Heart right ventricle (tissue), 16 donors: ENCODE results near the gene EEFSEC. TPM values are rescaled to one million over a fixed set of nuclear protein-coding genes. Genes with fewer than 3 reads are reported as not detected.

ENCODE experiments used
- ATAC-seq, 8 donors: fragments of 200-7000 bp; cut with Tn5 transposase; one replicate each; pipeline ENCODE4 v1.9.1; 2020; ENCODE audit warnings: mild to moderate bottlenecking in 8 of 8, moderate library complexity in 8 of 8, moderate number of reproducible peaks in 1 of 8
- DNase-seq, 2 donors: peaks; one replicate each; pipeline ENCODE4 v3.0.0-alpha.2; 2020
- H3K27ac ChIP-seq, 10 donors: fragments of 200-600 bp; sonication (generic) in 2 of 10; one replicate each; pipeline versions ENCODE4 v1.5.0 to v1.8.0; 2020 to 2022; ENCODE audit warnings: mild to moderate bottlenecking in 3 of 10
- H3K27me3 ChIP-seq, 7 donors: fragments of 200-600 bp; one replicate each; pipeline ENCODE4 v1.8.0; 2021 to 2022; ENCODE audit warnings: mild to moderate bottlenecking in 2 of 7
- H3K36me3 ChIP-seq, 9 donors: fragments of 200-600 bp; sonication (generic) in 1 of 9; one replicate each; pipeline versions ENCODE4 v1.5.0 to v1.8.0; 2020 to 2022; ENCODE audit warnings: mild to moderate bottlenecking in 2 of 9
- H3K4me1 ChIP-seq, 9 donors: fragments of 200-600 bp; sonication (generic) in 1 of 9; one replicate each; pipeline versions ENCODE4 v1.5.0 to v1.8.0; 2020 to 2022; ENCODE audit warnings: mild to moderate bottlenecking in 4 of 9
- H3K4me3 ChIP-seq, 10 donors: fragments of 200-600 bp; sonication (generic) in 2 of 10; one replicate each; pipeline versions ENCODE4 v1.5.0 to v1.8.0; 2020 to 2022; ENCODE audit warnings: mild to moderate bottlenecking in 7 of 10, moderate library complexity in 2 of 10
- H3K9me3 ChIP-seq, 11 donors: fragments of 200-600 bp in 10 of 11; sonication (generic) in 2 of 11; one replicate each; pipeline versions ENCODE4 v1.5.0 to v1.8.0; 2013 to 2022; ENCODE audit warnings: mild to moderate bottlenecking in 2 of 11, control low read depth in 1 of 11, moderate library complexity in 1 of 11
- CTCF ChIP-seq, 9 donors: fragments of 200-600 bp; sonication (generic) in 2 of 9; IDR thresholded peaks; one replicate each; pipeline versions ENCODE4 v1.5.0 to v1.8.0; 2021 to 2022; ENCODE audit warnings: antibody characterized with exemption in 9 of 9, mild to moderate bottlenecking in 5 of 9, moderate library complexity in 1 of 9
- WGBS, 2 donors: extraction: QIAGEN DNeasy Blood & Tissue Kit; methylation state at CpG; one replicate each; pipeline ENCODE4 v1.1.7; 2013; ENCODE audit warnings: inconsistent platforms in 1 of 2; 5-methylcytosine and 5-hydroxymethylcytosine counted together
- intact Hi-C, 10 donors: fragments of 100-400 bp; cut with DNase I; formaldehyde crosslinking; loops; one replicate each; pipeline versions ENCODE4 v1.11.1 to v1.14.2; 2022
- polyA plus RNA-seq, 2 donors: library from polyadenylated mRNA; stranded (reverse); fragments of 200-250 nt; gene quantifications; one replicate each; pipeline ENCODE4 v1.2.3, GENCODE V29; 2013
- total RNA-seq, 10 donors: library from RNA; stranded (reverse); fragmentation: NEBNext Ultra II Directional in 3 of 10; extraction: Animal tissue kit (Norgen Biotek cat#: 25700) in 3 of 10; gene quantifications; one replicate each; pipeline versions ENCODE4 v1.2.1 to v1.2.4, GENCODE V29; 2021 to 2023
- donor health status: Arrhythmogenic right ventricular cardiomyopathy.
- donor health status: ischemic (EF 13 %, LVEDD 7.1; RV severe dilation, severe dysfunction).
- donor health status: healthy with polysubstance abuse.
- donor health status: DM: no; HTN: yes; CAD: no.
- donor health status: DM: no; HTN: no; CAD: no.
- donor health status: ischemic (EF 25% LVEDD 6.9; RV normal size, moderate dysfunction).
- donor health status: ischemic (EF 25% LVEDD 5.7; RV mildly dilated, moderate dysfunction).
- donor health status: healthy.
- donor health status: DM: yes; HTN: yes; CAD: no.
- donor health status: Ischemic cardiomyopathy.
- donor health status: ischemic (EF 35%, LVEDD 5.7; RV mildly dilated, moderate dysfunction).
- donor health status: nonischemic (EF 11% LVEDD 7.7; RV severe dilation, severe dysfunction).
- donor health status: DM: yes; HTN: yes; CAD: no.
- donor health status: PGD.
- donor health status: ischemic (EF 29% LVEDD 5.4; RV normal size, mild dysfunction).
- donor health status: nonischemic (EF 23%, LVEDD 6.1; RV moderate dilation, normal function).

The EEFSEC gene
- total and polyA plus RNA-seq, 12 donors: 16.5 to 29.5 (median 25.0) TPM

- Histone ChIP-seq H3K27ac (no peak overlapping the region), H3K4me3 (no peak overlapping the region), H3K36me3 (peaks cover 0 to 60% (median 6%) of the 10 kb centered on the region in 9 donors), H3K9me3 (peaks cover 0 to 22% (median 15%) of the 10 kb centered on the region in 11 donors), H3K27me3 (no peaks in the 10 kb centered on the region), H3K4me1 (peaks cover 0 to 9% (median 3%) of the 10 kb centered on the region in 9 donors)
- DNase-seq (no peak), ATAC-seq (peak in 1 of 8 donors; percentile 25)
- intact Hi-C loops: no loop called here
- no peak for TF ChIP-seq CTCF (IDR thresholded peaks at IDR 0.05)
- 87 to 91% methylated on average over 6 of the region's 6 CpGs for WGBS, 2 donors
Observed at GRCh38 chr3:128263946-128264345, 110.7 kb downstream of the EEFSEC start.

- intact Hi-C loops: no loop called here
- Histone ChIP-seq H3K4me1 (peaks cover 0 to 9% (median 3%) of the 10 kb centered on the region in 9 donors), H3K27ac (no peak overlapping the region), H3K4me3 (no peak overlapping the region), H3K9me3 (no peaks in the 10 kb centered on the region), H3K36me3 (peaks cover 0 to 67% (median 9%) of the 10 kb centered on the region in 9 donors), H3K27me3 (no peaks in the 10 kb centered on the region)
- ATAC-seq: peak in 4 of 8 donors; percentile 34 to 57 (median 46)
- no peak for DNase-seq
- 20 to 29% methylated on average over 1 of the region's 1 CpG for WGBS, 2 donors
- no peak for TF ChIP-seq CTCF (IDR thresholded peaks at IDR 0.05)
Observed at GRCh38 chr3:128266453-128266852, 113.2 kb downstream of the EEFSEC start.

- H3K36me3 ChIP-seq: peaks cover 0 to 68% (median 9%) of the 10 kb centered on the region in 9 donors
- WGBS, 2 donors: 69 to 90% methylated on average over 4 of the region's 4 CpGs
Observed at GRCh38 chr3:128267541-128267940, 114.3 kb downstream of the EEFSEC start.

GRCh38 chr3:128269006-128269775, 115.9 kb downstream of the EEFSEC start:
- WGBS, 2 donors: 94 to 95% methylated on average over 11 of the region's 11 CpGs
- Histone ChIP-seq H3K27me3 (no peaks in the 10 kb centered on the region), H3K36me3 (peaks cover 0 to 53% (median 9%) of the 10 kb centered on the region in 9 donors)

More at GRCh38 chr3:128267541-128267940, 114.3 kb downstream of the EEFSEC start:
- Histone ChIP-seq H3K4me1 (peaks cover 0 to 12% (median 4%) of the 10 kb centered on the region in 9 donors), H3K4me3 (no peak overlapping the region), H3K27me3 (no peaks in the 10 kb centered on the region), H3K9me3 (no peaks in the 10 kb centered on the region), H3K27ac (no peak overlapping the region)
- no peak for ATAC-seq
- intact Hi-C loops: no loop called here
- DNase-seq: no peak
- no peak for TF ChIP-seq CTCF (IDR thresholded peaks at IDR 0.05)

More at GRCh38 chr3:128269006-128269775, 115.9 kb downstream of the EEFSEC start:
- ATAC-seq: no peak
- Histone ChIP-seq H3K4me3 (no peak overlapping the region), H3K27ac (no peak overlapping the region), H3K4me1 (peaks cover 0 to 27% (median 18%) of the 10 kb centered on the region in 9 donors), H3K9me3 (no peaks in the 10 kb centered on the region)
- intact Hi-C loops: no loop called here
- no peak for TF ChIP-seq CTCF (IDR thresholded peaks at IDR 0.05)
- DNase-seq: no peak
